Right renal cortex interstitium (tissue), 3 donors: ENCODE data around the gene CD7. TPM values are rescaled to one million over a fixed set of nuclear protein-coding genes. Genes with fewer than 3 reads are reported as not detected.

Experiments used
- DNase-seq, 3 donors: peaks; one replicate each; pipeline ENCODE4 v3.0.0-alpha.2; 2013; ENCODE audit warnings: low read depth in 3 of 3, low spot score in 2 of 3
- polyA plus RNA-seq, 3 donors: library from polyadenylated mRNA; unstranded; fragments of 120-200 nt; gene quantifications; one replicate each; pipeline ENCODE4 v1.2.1, GENCODE V29; 2013; ENCODE audit not compliant: insufficient read length in 3 of 3

CD7 gene
- polyA plus RNA-seq, 3 donors = 0.28 to 0.43 (median 0.31) TPM

- DNase-seq = no peak
Observed at GRCh38 chr17:82282239-82283207, 34.9 kb downstream of the CD7 start.

- no peak for DNase-seq
Observed at GRCh38 chr17:82281502-82282238, 35.7 kb downstream of the CD7 start.

- DNase-seq = no peak
Observed at GRCh38 chr17:82281076-82281475, 36.3 kb downstream of the CD7 start.

DNA sequence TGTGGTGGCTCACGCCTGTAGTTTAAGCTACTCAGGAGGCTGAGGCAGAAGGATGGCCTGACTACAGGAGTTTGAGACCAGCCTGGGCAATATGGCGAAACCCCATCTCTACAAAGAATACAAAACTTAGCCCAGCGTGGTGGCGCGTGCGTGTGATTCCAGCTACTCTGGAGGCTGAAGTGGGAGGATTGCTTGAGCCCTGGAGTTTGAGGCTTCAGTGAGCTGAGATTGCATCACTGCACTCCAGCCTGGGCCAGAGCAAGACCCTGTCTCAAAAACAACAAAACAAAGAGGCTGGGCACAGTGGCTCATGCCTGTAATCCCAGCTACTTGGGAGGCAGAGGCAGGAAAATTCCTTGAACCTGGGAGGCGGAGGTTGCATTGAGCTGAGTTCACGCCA lies 36.9 kb downstream of the CD7 start:
- no peak for DNase-seq

DNA sequence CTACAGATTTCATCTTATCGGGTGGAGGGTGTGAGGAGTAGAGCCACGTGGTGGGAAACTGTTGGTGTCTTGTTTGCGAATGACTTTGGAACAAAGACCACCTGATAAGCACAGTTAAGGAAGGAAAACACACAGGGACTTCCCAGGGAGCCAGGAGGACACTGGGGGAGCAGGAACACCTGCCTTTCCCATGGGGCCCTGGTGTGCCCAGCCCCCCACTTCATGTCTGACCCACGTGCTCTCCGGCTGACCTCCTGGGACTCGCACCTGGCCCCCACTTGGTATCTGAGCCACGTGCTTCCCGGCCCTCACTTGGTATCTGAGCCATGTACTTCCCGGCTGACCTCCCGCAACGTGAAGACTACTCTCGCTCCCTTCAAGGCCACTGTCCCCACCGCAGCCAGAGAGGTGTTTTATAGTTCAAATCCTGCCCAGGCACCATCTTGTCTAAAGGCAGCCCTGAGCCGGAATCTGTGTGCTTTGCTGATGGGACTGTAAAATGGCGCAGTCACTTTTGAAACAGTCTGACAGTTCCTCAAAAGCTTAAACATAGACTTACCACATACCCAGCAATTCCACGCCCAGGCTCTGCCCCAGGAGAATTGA lies 38.5 kb downstream of the CD7 start:
- DNase-seq = no peak

GRCh38 chr17:82278308-82278707 lies 39.1 kb downstream of the CD7 start:
- no peak for DNase-seq

DNA sequence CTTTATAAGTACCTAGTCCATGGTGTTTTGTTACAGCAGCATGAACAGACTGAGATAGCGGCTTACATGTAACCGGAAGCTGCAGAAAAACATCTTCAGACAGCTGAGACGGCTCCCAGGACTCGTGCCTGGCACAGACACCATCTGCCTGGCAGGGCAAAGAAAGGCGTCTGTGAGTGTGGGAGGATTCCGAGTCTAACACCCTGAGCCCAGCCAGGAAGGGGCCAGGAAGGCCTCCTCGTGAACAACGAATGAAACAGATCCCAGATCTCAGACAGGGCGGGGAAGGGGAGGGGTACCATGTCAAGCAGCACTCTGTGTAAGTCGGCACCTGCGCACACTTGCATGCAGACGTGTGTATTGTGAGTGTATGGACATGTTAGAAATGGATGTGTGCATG lies 39.6 kb downstream of the CD7 start:
- no peak for DNase-seq

DNA sequence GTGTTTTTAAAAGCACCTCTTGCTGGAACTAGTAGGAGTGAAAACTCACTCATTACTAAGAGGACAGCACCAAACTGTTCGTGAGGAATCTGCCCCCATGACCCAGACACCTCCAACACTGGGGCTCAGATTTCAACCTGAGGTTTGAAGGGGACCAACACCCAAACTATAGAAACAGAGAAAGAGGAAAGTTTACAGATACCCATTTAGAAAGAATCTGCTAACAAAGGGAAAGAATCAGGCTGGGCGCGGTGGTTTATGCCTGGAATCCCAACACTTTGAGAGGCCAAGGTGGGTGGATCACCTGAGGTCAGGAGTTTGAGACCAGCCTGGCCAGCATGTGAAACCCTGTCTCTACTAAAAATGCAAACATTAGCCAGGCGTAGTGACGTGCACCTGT lies 40.5 kb downstream of the CD7 start:
- no peak for DNase-seq

GRCh38 chr17:82275326-82275725 lies 42.1 kb downstream of the CD7 start:
- DNase-seq = no peak

GRCh38 chr17:82274134-82275020 lies 43.0 kb downstream of the CD7 start:
- DNase-seq = no peak

GRCh38 chr17:82273327-82274133 lies 43.9 kb downstream of the CD7 start, which contains the start of gene CSNK1D:
Gene CSNK1D (minus strand): TSS chr17:82273700. CDS start chr17:82273381, 319 bp downstream.
- peak; percentile 78 to 87 (median 87) for DNase-seq

- DNase-seq = no peak
Observed at GRCh38 chr17:82272495-82273326, 44.7 kb downstream of the CD7 start.

DNA sequence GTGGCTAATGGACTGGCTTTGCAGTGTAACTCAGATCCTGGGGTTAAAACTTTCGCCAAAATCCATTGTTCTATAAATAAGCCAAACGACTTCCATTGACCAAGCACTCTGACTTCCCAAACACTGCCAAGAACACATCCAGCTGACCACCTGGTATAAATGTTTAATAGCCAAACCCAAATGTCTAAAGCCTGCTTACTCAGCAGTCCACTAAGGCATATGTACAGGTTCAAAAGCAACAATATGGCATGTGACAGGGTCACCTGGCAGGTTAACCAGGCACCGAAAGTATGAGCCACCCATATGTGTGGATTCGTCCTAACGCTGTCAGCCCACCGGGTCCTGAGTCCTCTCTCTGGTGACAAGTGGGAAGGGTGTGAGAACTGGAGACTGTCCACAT lies 46.0 kb downstream of the CD7 start:
- no peak for DNase-seq

- no peak for DNase-seq
Observed at GRCh38 chr17:82270651-82271050, 46.8 kb downstream of the CD7 start.

DNA sequence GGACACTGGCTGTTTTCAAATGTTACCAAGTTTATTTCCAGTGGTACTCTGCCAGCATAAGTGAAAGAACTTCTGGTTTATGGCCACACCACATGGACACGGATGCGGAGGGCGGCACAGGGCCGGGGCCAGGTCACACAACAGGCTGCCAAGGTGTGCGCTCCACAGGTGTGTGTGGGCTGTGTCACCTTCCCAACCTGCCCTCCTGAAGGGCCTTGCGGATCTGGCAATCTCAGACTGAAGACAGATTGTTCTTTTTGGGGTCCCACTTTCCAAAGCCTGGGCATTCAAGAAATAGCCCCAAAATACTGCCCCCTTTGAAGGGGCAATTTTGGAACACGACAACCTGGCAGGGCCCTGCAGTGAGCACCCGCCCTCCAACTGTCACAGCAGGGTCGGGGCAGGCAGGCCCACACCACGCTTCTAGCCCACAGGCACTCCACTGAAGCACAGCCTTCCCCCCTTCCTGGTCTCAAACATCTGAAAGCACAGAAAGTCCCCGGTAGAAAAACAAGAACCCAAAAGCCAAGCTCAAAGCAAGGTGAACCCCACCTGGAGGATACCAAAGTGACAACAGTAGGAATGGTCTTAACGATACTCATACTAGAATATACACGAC lies 47.4 kb downstream of the CD7 start:
- DNase-seq = no peak

- DNase-seq = no peak
Observed at GRCh38 chr17:82269138-82269881, 48.1 kb downstream of the CD7 start.

DNA sequence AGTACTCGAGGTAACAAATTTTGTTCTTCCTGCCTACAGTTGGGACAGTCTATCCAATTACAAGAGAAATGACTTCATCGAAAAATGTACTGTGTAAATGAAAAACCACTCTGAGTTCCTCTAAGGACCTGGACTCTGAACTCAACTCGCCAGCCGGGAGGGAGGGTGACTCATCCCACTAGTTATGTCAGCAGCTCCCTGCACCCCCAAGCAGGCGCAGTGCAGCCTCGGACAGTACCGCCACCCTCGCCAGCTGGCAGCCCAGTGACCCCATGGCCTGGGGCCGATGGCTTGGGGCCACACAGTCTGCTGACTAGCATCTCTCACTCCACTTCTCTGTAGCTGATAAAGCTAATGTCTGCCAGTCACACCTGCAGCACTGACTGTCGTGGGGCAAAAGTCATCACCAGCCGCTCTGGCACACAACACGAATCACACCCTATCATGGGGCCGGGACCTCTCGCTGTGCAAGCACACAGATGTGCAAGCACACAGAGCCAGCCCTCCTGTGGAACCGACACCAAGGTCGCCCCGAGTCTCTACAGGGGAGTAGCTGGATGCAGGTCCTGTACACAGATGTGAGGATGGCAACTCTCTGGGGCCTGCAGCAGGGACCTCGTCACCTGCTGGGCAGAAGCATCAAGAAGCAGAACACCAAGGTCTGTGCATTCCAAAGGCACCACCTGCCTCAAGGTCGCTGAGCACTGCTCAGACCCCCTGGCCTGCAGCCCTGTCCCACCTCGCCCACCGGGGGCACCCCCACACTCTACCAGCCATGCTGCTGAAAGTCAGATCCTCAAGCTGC lies 49.6 kb downstream of the CD7 start:
- DNase-seq = no peak
